A673 (cell line): Measurements from ENCODE around the gene STIP1. TPM values are rescaled to one million over a fixed set of nuclear protein-coding genes. Genes with fewer than 3 reads are reported as not detected.

ENCODE experiments used
- BruUV-seq: library from RNA; stranded (reverse); fragments of 400-500 nt; replicated peaks from 2 replicates; lab custom pipeline; 2021; lab: Mats Ljungman, UMichigan
- CTCF ChIA-PET: fragments of 300-600 bp; sonication (Branson Sonifier 250); formaldehyde crosslinking; loops from one replicate; lab custom pipeline; 2022; ENCODE audit warnings: antibody characterized with exemption; lab: Charles Lee
- POLR2A ChIA-PET: fragments of 300-600 bp; sonication (Branson Sonifier 250); formaldehyde crosslinking; loops from one replicate; lab custom pipeline; 2022; ENCODE audit warnings: antibody characterized with exemption; ENCODE audit not compliant: low non-redundant PET; lab: Charles Lee
- DNase-seq: peaks from one replicate; pipeline ENCODE4 v3.0.0-alpha.2; 2015; ENCODE audit warnings: low spot score
- H3K27ac ChIP-seq: fragments of 200-600 bp; sonication (generic); 2 replicates; pipeline ENCODE4 v1.5.1; 2016; ENCODE audit warnings: mixed run types, low read depth, mild to moderate bottlenecking, mixed read lengths, antibody characterized with exemption, low read length; ENCODE audit not compliant: poor library complexity, severe bottlenecking
- H3K27me3 ChIP-seq: fragments of 200-600 bp; sonication (generic); replicated peaks from 2 replicates; pipeline ENCODE4 v1.6.1; 2017; ENCODE audit warnings: mixed run types, low read depth, mild to moderate bottlenecking, mixed read lengths, antibody characterized with exemption, low read length; ENCODE audit not compliant: insufficient read depth, poor library complexity
- H3K36me3 ChIP-seq: fragments of 200-600 bp; sonication (generic); 2 replicates; pipeline ENCODE4 v1.6.1; 2016; ENCODE audit warnings: mixed run types, mild to moderate bottlenecking, mixed read lengths, antibody characterized with exemption, low read length; ENCODE audit not compliant: insufficient read depth, poor library complexity, severe bottlenecking
- H3K4me1 ChIP-seq: fragments of 200-600 bp; sonication (generic); 2 replicates; pipeline ENCODE4 v1.6.1; 2017; ENCODE audit warnings: mixed run types, mild to moderate bottlenecking, mixed read lengths, antibody characterized with exemption, low read length; ENCODE audit not compliant: insufficient read depth, poor library complexity, severe bottlenecking
- H3K4me3 ChIP-seq: fragments of 200-600 bp; sonication (generic); 2 replicates; pipeline ENCODE4 v1.5.1; 2016; ENCODE audit warnings: low read depth, mixed run types, mild to moderate bottlenecking, mixed read lengths, low read length; ENCODE audit not compliant: poor library complexity, severe bottlenecking
- H3K9me3 ChIP-seq: fragments of 200-600 bp; sonication (generic); 2 replicates; pipeline ENCODE4 v1.6.1; 2016; ENCODE audit warnings: mixed run types, low read depth, mild to moderate bottlenecking, mixed read lengths, antibody characterized with exemption, low read length; ENCODE audit not compliant: poor library complexity, severe bottlenecking
- EZH2 ChIP-seq: fragments of 200-600 bp; sonication (generic); IDR thresholded peaks from 2 replicates; pipeline ENCODE4 v1.6.1; 2017; ENCODE audit warnings: borderline replicate concordance, low read depth, mild to moderate bottlenecking, mixed read lengths, antibody characterized with exemption, low read length; ENCODE audit not compliant: poor library complexity, severe bottlenecking
- intact Hi-C: fragments of 100-400 bp; cut with micrococcal nuclease; formaldehyde crosslinking; loops from one replicate; pipeline ENCODE4 v1.10.0; 2022; ENCODE audit not compliant: unreplicated experiment
- total RNA-seq: library from RNA; stranded (reverse); gene quantifications from 2 replicates; pipeline ENCODE4 v1.2.3, GENCODE V29; 2021
- TF ChIP-seq, protein P1 (sequence below): fragments of 300-800, 200-600 bp; sonication (generic); conservative IDR thresholded peaks from 2 replicates; pipeline ENCODE4 v1.5.1; 2017; ENCODE audit warnings: low read depth, mild to moderate bottlenecking, antibody characterized with exemption, low read length, moderate library complexity, mixed read lengths

The STIP1 gene
- total RNA-seq, 1 experiment from 2014 or later = 577 TPM

GRCh38 chr11:64208086-64208795 lies 22.3 kb downstream of the STIP1 start:
- Histone ChIP-seq H3K9me3 (no peaks in the 10 kb centered on the region), H3K4me3 (peak overlapping the region; percentile 40), H3K4me1 (peaks cover 63% of the 10 kb centered on the region), H3K27me3 (no peaks in the 10 kb centered on the region), H3K36me3 (peaks cover 30% of the 10 kb centered on the region), H3K27ac (peak overlapping the region; percentile 93)
- BruUV-seq = no TSS peak
- no peak for TF ChIP-seq EZH2
- TF ChIP-seq, protein P1, sequence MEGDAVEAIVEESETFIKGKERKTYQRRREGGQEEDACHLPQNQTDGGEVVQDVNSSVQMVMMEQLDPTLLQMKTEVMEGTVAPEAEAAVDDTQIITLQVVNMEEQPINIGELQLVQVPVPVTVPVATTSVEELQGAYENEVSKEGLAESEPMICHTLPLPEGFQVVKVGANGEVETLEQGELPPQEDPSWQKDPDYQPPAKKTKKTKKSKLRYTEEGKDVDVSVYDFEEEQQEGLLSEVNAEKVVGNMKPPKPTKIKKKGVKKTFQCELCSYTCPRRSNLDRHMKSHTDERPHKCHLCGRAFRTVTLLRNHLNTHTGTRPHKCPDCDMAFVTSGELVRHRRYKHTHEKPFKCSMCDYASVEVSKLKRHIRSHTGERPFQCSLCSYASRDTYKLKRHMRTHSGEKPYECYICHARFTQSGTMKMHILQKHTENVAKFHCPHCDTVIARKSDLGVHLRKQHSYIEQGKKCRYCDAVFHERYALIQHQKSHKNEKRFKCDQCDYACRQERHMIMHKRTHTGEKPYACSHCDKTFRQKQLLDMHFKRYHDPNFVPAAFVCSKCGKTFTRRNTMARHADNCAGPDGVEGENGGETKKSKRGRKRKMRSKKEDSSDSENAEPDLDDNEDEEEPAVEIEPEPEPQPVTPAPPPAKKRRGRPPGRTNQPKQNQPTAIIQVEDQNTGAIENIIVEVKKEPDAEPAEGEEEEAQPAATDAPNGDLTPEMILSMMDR = no peak
- no peak for DNase-seq
- POLR2A ChIA-PET = interaction anchor here (0.6 to 1.8 kb wide), 2 partner anchors 22 to 90 kb away, joined by 4 to 5 read pairs; partner anchors contain the start of gene STIP1
- intact Hi-C loops = loop anchor here (5.0 kb wide), 1 partner anchor 39 kb away; the partner anchor contains the start of gene PPP1R14B
- CTCF ChIA-PET = interaction anchor here (0.6 to 4.6 kb wide), 4 partner anchors 22 to 97 kb away, joined by 3 to 33 read pairs (median 8); partner anchors contain the start of genes CATSPERZ, DNAJC4 and ESRRA

DNA sequence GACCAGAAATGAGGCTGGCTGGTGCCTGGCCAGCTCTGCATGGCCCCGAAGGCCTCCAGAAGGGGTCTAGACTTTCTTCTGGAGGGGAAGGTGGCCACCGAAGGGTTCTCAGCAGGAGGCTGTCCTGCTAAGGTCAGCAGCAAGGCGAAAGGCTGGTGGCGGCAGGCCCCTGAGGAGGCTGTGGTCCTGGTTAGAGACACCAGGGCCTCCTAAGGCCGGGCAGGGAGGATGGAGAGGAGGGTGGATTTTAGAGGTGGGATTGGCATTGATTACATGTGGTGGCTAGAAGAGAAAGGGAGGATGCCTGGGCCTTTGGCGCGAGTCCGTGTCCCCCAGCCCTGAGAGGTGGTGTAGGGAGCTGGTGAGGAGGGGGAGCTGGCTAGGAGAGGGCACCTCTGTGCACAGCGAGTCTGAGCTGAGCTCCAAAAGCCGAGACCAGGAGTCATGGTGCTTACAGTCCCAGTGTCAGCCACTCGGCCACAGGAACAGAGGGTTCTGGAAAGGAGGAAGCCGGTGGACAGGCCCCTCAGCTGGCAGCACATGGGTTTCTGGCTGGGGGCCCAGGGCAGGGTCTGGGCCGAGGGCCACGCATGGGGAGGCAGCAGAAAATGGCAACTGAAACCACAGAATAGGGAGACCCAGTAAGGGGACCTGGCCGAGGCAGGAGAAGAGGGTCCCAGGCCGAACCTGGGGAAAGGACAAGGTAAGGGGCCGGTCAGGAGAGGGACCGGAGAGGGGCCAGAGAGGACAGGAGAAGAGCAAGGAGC lies 23.0 kb downstream of the STIP1 start:
- no peaks in the 10 kb centered on the region for H3K9me3 ChIP-seq
- no peaks in the 10 kb centered on the region for H3K27me3 ChIP-seq
- ChIA-PET POLR2A (no interaction called here), CTCF (no interaction called here)
- peaks cover 26% of the 10 kb centered on the region for H3K36me3 ChIP-seq
- peak overlapping the region; percentile 40 for H3K4me3 ChIP-seq
- TF ChIP-seq, protein P1 = no peak
- TF ChIP-seq EZH2 = no peak
- intact Hi-C loops = loop anchor here (5.0 kb wide), 1 partner anchor 38 kb away; the partner anchor contains the start of gene PPP1R14B
- peak overlapping the region; percentile 93 for H3K27ac ChIP-seq
- no peak for DNase-seq
- peaks cover 59% of the 10 kb centered on the region for H3K4me1 ChIP-seq
- no TSS peak for BruUV-seq

- ChIA-PET CTCF (no interaction called here), POLR2A (no interaction called here)
- Histone ChIP-seq H3K4me3 (no peak overlapping the region), H3K9me3 (no peaks in the 10 kb centered on the region), H3K27me3 (no peaks in the 10 kb centered on the region), H3K36me3 (peaks cover 23% of the 10 kb centered on the region), H3K4me1 (peaks cover 55% of the 10 kb centered on the region), H3K27ac (peak overlapping the region; percentile 93)
- intact Hi-C loops = loop anchor here (5.0 kb wide), 1 partner anchor 38 kb away; the partner anchor contains the start of gene PPP1R14B
- TF ChIP-seq, protein P1 = no peak
- no peak for TF ChIP-seq EZH2
- no TSS peak for BruUV-seq
- no peak for DNase-seq
Measured at GRCh38 chr11:64209563-64209843, 23.5 kb downstream of the STIP1 start.
